ENCODE data around the gene DOHH.

DNA sequence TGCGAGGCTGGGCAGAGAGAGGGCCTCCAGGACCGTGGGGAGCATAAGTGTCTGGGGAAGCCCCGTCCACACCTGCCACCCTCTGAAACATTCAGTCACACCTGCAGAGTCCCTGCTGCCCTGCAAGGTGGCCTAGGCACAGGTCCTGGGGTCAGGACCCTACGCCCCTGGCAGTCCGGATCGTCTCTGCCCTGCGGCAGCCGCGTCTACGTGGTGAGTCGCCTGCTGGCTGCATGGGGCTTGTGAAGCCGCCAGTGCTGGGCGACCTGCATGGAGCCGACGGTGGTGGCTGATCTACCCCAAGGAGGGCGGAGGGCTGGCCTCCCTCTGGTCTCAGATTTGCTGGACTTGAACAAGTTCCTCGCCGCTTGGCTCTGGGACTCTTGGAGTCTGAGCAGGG, 18.7 kb upstream of the DOHH start:
- TF ChIP-seq EZH2 (IDR thresholded peaks at IDR 0.05), result no peak
- TF ChIP-seq POLR2AphosphoS5 (IDR thresholded peaks at IDR 0.05; ENCODE audit: borderline replicate concordance, low read depth, low read length), result no peak
